Measurements from ENCODE around the gene BDH2.

- no peak for TF ChIP-seq EZH2 (IDR thresholded peaks at IDR 0.05)
- no peak for TF ChIP-seq POLR2AphosphoS5 (IDR thresholded peaks at IDR 0.05; ENCODE audit: borderline replicate concordance, low read depth, low read length)
Measured at GRCh38 chr4:103089481-103089880, 10.2 kb downstream of the BDH2 start.
